Activated CD8-positive, alpha-beta memory T cell treated with anti-CD3 and anti-CD28 coated beads, Interleukin-2, amount 50 U/mL, for 4 hours (primary cell): ENCODE results near the gene MBLAC1.
"Not testable (repeated sequence)": the region's sequence is repeated elsewhere in the genome, so short reads cannot be mapped to it uniquely, and the experiment has no call there.

Experiments used
- DNase-seq: peaks from one replicate; pipeline ENCODE4 v3.0.0-alpha.2; 2020

The MBLAC1 gene

DNA sequence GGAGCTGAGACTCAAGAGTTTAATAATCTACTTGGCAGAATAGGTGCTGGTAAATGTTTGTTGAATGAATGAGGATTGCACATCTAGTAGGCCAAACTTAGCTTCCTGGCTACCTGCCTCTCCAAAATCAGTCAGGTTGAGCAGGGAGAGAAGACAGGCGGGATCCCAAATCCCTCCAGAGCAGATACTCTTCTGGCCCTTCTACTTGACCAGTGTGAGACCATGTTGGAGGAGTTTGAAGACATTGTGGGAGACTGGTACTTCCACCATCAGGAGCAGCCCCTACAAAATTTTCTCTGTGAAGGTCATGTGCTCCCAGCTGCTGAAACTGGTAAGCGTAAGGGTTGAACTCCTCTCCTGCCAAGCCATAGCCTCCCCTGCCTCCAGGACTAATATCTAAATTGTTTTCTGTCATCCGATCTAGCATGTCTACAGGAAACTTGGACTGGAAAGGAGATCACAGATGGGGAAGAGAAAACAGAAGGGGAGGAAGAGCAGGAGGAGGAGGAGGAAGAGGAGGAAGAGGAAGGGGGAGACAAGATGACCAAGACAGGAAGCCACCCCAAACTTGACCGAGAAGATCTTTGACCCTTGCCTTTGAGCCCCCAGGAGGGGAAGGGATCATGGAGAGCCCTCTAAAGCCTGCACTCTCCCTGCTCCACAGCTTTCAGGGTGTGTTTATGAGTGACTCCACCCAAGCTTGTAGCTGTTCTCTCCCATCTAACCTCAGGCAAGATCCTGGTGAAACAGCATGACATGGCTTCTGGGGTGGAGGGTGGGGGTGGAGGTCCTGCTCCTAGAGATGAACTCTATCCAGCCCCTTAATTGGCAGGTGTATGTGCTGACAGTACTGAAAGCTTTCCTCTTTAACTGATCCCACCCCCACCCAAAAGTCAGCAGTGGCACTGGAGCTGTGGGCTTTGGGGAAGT lies 2.2 kb upstream of the MBLAC1 start:
- no peak for DNase-seq

- no peak for DNase-seq
These were observed 382 bp upstream of the MBLAC1 start for GRCh38 chr7:100126239-100126930.

DNA sequence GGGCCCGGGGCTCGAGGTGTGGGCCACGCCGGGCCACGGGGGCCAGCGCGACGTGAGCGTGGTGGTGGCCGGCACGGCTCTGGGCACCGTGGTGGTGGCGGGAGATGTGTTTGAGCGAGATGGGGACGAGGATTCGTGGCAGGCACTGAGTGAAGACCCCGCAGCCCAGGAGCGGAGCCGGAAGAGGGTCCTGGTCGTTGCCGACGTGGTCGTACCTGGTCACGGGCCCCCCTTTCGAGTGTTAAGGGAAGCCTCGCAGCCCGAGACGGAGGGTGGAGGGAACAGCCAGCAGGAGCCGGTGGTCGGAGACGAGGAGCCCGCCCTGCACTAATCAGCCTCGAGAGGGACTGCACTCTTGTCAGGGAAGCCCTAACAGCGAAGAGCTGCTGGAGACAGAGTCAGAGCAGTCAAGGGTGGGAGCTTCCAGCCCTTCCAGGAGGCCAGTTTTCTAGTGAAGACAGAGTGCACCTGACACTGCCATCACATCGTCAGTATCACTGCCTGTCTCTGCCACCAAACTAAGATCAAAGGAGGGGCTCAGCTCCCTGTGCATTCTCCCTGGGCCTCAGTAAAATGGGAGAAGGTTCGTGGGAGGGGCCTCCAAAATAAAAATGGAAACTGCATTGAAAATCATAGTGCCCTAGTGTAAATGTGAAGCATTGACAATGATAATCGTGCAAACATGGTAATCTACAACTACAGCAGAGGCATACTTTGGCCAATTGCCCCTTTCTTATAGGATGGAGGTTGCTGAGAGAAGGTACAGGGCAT lies 1.3 kb downstream of the MBLAC1 start:
- peak; percentile 32 for DNase-seq

GRCh38 chr7:100128637-100128963 lies 1.8 kb downstream of the MBLAC1 start:
- no peak for DNase-seq

DNA sequence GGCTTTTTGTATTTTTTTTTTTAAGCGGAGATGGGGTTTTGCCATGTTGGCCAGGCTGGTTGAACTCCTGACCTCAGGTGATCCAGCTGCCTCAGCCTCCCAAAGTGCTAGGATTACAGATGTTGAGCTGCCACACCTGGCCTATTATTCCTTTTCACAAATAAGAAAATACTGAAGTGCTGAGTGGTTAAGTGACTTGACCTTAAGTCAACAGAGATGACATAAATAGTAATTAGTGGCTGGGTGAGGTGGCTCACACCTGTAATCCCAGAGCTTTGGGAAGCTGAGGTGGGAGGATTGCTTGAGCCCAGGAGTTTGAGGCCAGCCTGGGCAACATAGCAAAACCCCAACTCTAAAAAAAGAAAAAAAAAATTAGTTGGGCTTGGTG lies 3.4 kb downstream of the MBLAC1 start:
- not testable (repeated sequence) for DNase-seq

- DNase-seq: peak; percentile 90
These were observed 4.1 kb downstream of the MBLAC1 start for GRCh38 chr7:100130608-100131453.

GRCh38 chr7:100132126-100132525 lies 5.4 kb downstream of the MBLAC1 start:
- DNase-seq: no peak

- peak; percentile 65 for DNase-seq
These were observed 6.0 kb downstream of the MBLAC1 start for GRCh38 chr7:100132697-100133151.

DNA sequence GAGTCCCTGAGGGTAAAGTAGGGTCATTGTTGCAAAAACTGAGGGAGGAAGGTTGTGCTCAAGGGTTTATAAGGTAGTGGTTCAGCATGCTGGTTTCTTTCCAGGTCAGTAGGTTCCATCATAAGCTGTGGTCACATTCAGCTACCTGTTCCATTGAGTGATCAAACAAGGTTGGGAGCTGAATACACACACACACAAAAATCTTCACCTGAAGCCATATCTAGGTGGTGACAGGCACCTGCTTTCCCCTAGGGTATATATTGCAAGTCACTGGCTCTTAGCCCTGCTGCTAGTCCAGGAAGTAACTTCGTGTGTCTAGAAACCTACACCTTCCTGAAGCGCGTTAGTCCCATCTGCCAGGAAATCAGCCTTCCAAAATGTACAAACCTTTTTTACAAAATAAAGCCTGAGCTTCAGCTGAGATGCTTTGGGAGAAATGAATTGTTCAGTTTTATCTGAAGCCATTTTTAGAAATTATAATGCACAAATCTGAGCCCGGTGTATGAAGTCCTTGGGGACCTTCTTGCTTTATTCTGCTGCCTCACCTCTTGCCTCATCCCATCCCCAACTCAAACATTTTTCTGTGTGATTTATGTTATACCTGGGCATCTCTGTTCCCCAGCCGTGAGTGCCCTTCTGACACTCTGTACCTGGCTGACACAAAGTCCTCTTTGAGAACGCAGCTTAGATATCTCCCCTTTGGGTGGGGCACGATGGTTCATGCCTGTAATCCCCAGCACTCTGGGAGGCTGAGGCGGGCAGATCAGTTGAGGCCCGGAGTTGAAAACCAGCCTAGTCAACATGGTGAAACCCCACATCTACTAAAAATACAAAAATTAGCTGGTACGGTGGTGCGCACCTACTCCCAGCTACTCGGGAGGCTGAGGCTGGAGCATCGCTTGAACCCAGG lies 11.3 kb downstream of the MBLAC1 start:
- DNase-seq: no peak

DNA sequence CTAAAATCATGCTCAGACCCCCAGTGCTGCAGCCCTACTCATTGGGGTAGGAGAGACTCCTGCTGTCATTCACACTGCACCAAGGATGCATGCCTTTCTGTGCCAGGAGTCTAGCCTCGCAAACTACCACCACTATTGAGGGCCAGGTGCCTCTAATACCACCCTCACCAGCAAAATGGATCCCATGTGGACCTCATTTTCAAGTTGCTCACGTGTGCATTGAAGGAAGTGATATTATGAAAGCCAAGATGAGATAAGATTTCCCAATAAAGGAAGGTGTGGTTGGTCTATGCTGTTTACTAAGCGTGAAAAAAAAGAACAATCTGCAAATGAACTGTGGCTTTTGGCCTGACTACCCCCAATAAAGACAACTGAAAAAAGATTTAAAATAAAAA lies 14.8 kb downstream of the MBLAC1 start:
- DNase-seq: no peak

DNA sequence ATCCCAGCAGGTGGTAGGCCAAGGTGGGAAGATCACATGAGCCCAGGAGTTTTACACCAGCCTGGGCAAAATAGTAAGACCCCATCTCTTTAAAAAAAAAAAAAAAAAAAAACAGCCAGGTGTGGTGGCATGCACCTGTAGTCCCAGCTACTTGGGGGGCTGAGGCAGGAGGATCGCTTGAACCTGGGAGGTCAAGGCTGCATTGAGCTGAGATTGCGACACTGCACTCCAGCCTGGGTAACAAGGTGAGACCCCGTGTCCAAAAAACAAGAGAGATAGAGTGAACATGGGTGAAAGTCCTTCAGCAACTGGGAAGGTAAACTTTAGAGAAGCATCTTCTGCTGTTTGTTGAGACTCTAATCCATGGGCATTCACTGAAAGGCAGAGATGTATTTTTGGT lies 15.7 kb downstream of the MBLAC1 start:
- no peak for DNase-seq

GRCh38 chr7:100146350-100146749 lies 19.6 kb downstream of the MBLAC1 start:
- not testable (repeated sequence) for DNase-seq

- no peak for DNase-seq
These were observed 20.5 kb downstream of the MBLAC1 start for GRCh38 chr7:100147278-100147677.

DNA sequence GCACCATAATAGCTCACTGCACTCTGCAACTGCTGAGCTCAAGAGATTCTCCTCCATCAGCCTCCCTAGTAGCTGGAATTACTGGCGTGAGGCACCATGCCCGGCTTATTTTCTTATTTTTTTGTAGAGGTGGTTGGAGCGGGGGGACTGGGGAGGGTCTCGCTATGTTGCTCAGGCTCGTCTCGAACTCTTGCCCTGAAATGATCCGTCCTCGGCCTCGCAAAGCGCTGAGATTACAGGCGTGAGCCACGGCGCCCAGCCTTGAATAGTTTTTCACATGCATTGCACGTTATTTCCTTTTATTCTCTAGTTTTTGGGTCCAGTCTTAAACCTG lies 21.4 kb downstream of the MBLAC1 start:
- no peak for DNase-seq

- peak; percentile 96 for DNase-seq
These were observed 22.0 kb downstream of the MBLAC1 start, which contains the start of gene LAMTOR4 for GRCh38 chr7:100148559-100149328. LAMTOR4 (plus strand) TSS chr7:100148918; CDS start chr7:100148973, 55 bp downstream.

DNA sequence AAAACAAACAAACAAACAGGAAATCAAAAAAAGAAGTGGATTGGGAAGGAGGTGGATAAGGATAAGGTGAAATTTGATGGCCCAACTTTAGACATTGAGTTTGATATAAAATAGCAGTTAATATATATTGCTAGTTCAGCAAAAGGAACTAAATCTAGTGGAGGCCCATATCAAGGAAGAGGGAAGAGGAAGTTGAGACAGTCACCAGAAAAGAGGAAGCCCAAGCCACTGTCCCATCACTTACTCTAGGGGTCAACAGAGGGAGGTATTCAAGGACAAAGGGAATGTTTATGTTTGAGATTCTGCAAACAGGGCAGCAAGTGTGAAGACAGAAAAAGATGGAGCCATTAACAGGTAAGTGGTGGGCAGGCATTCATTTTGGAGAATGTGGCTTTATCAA lies 25.6 kb downstream of the MBLAC1 start:
- no peak for DNase-seq

DNA sequence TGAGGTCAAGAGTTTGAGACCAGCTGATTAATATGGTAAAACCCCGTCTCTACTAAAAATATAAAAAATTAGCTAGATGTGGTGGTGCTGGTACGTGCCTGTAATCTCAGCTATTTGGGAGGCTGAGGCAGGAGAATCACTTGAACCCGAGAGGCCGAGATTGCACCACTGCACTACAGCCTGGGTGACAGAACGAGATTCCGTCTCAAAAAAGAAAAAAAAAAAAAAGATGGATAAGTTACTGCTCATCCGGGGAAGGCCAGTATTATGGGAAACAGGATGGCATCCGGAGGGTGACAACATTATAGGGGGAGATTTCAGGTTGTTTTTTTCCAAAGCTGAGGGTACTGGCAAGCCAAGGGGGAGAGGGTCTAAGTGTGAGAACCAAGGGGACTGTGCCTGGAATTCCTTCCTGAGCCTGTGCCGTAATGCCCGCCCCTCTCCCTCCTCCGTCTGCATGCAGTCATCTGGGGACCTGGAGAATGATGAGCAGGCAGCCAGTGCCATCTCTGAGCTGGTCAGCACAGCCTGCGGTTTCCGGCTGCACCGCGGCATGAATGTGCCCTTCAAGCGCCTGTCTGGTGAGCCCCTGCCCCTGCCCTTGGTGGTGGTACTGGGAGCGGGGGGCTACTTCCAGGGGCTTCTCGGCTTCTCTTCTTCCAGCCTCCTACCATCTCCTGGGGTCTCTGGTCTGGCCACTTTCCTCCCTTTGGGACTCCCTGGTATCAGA lies 26.3 kb downstream of the MBLAC1 start:
- no peak for DNase-seq

DNA sequence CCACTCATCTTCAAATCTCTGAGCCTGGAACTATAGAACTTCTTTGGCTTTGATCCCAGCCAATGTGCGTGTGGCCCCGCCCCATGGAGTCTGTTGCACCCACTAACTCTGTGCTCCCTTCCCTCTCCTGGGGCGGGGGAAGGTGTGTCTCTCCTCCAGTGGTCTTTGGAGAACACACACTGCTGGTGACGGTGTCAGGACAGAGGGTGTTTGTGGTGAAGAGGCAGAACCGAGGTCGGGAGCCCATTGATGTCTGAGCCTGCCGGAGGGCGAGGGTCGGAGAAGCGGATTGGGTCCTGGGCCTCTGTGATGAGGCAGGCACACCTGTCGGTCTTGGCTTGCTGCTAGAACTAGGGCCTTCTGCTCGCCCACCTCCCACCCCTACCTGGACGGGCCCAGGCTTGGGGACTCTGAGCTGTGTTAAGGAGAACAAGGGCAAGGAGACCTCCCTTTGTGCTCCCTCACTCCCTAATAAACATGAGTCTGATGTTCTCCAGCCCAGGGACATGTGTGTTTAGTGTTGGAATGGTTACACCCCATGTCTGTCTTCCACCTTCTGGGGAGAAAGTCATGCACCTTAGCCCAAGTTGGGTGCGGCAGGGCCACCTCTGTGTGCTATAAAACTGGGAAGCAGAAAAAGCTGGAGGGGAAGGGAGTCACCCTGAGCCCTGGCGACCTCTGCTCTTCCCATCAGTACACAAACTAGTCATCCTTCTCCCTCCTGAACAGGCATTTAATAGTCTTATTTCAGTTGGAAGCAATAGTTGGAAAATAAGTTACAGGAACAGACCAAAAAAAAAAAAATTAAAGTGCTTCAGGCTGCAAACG lies 27.2 kb downstream of the MBLAC1 start:
- DNase-seq: no peak
